Stimulated activated naive B cell treated with anti-CD40 and anti-IgM and Interleukin-4, amounts not matched to agents 10 μg/mL and 1 μg/mL and 100 μg/mL, for 72 hours (primary cell): ENCODE data around the gene UGT1A10.

Experiments
- ATAC-seq, 2 donors: fragments of 150-1000 bp; cut with Tn5 transposase; replicated peaks; 2 replicates each; pipeline ENCODE4 v1.10.0; 2021; ENCODE audit warnings: moderate library complexity in 1 of 2
- DNase-seq: peaks from one replicate; pipeline ENCODE4 v3.0.0; 2021
- H3K27ac Mint-ChIP-seq: one replicate; pipeline ENCODE4 v1.8.0; 2022; ENCODE audit warnings: mild to moderate bottlenecking, mixed read lengths
- H3K27me3 Mint-ChIP-seq, 2 donors: one replicate each; pipeline ENCODE4 v1.8.0; 2022; ENCODE audit warnings: mixed read lengths in 2 of 2
- H3K36me3 Mint-ChIP-seq, 2 donors: one replicate each; pipeline ENCODE4 v1.8.0; 2022; ENCODE audit warnings: mixed read lengths in 2 of 2, mild to moderate bottlenecking in 1 of 2
- H3K4me1 Mint-ChIP-seq, 2 donors: one replicate each; pipeline ENCODE4 v1.8.0; 2022; ENCODE audit warnings: mixed read lengths in 2 of 2, mild to moderate bottlenecking in 1 of 2
- H3K4me3 Mint-ChIP-seq, 2 donors: one replicate each; pipeline ENCODE4 v1.8.0; 2022; ENCODE audit warnings: mild to moderate bottlenecking in 2 of 2, mixed read lengths in 2 of 2, moderate library complexity in 1 of 2
- H3K9me3 Mint-ChIP-seq, 2 donors: one replicate each; pipeline ENCODE4 v1.8.0; 2022; ENCODE audit warnings: mixed read lengths in 2 of 2, mild to moderate bottlenecking in 1 of 2

UGT1A10 gene

DNA sequence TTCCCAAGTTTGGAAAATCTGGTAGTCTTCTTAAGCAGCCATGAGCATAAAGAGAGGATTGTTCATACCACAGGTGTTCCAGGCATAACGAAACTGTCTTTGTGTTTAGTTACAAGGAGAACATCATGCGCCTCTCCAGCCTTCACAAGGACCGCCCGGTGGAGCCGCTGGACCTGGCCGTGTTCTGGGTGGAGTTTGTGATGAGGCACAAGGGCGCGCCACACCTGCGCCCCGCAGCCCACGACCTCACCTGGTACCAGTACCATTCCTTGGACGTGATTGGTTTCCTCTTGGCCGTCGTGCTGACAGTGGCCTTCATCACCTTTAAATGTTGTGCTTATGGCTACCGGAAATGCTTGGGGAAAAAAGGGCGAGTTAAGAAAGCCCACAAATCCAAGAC, 135.9 kb downstream of the UGT1A10 start:
- no peak overlapping the region for H3K4me3 Mint-ChIP-seq
- ATAC-seq (no peak), DNase-seq (no peak)
- no peaks in the 10 kb centered on the region for H3K4me1 Mint-ChIP-seq
- peaks cover 9 to 12% of the 10 kb centered on the region in 2 donors for H3K9me3 Mint-ChIP-seq
- H3K27ac Mint-ChIP-seq, result no peak overlapping the region
- peaks cover 6 to 9% of the 10 kb centered on the region in 2 donors for H3K36me3 Mint-ChIP-seq
- H3K27me3 Mint-ChIP-seq, result peaks cover 12 to 17% of the 10 kb centered on the region in 2 donors

DNA sequence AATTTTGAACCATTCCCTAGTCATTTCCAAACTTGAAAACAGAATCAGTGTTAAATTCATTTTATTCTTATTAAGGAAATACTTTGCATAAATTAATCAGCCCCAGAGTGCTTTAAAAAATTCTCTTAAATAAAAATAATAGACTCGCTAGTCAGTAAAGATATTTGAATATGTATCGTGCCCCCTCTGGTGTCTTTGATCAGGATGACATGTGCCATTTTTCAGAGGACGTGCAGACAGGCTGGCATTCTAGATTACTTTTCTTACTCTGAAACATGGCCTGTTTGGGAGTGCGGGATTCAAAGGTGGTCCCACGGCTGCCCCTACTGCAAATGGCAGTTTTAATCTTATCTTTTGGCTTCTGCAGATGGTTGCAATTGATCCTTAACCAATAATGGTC, 136.3 kb downstream of the UGT1A10 start:
- Mint-ChIP-seq H3K9me3 (peaks cover 9 to 13% of the 10 kb centered on the region in 2 donors), H3K4me1 (no peaks in the 10 kb centered on the region), H3K36me3 (peaks cover 6 to 9% of the 10 kb centered on the region in 2 donors), H3K4me3 (no peak overlapping the region), H3K27me3 (peaks cover 12 to 15% of the 10 kb centered on the region in 2 donors), H3K27ac (no peak overlapping the region)
- no peak for DNase-seq
- ATAC-seq, result no peak

DNA sequence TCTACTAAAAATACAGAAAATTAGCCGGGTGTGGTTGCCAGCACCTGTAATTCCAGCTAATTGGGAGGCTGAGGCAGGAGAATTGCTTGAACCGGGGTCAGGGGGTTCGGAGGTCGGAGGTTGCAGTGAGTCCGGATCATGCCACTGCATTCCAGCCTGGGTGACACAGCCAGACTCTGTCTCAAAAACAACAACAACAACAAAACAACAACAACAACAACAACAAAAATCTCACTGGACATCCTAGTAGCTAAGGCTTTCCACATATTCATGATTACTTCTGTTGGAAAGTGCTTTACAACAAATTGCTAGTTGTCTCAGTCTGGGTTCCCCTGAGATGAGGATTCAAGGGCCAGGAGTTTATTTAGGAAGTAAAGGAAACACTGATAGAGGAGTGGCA, 137.6 kb downstream of the UGT1A10 start:
- H3K4me3 Mint-ChIP-seq, result no peak overlapping the region
- H3K36me3 Mint-ChIP-seq, result peaks cover 6 to 9% of the 10 kb centered on the region in 2 donors
- no peak for ATAC-seq
- H3K27ac Mint-ChIP-seq, result no peak overlapping the region
- DNase-seq, result no peak
- H3K9me3 Mint-ChIP-seq, result peaks cover 9 to 15% of the 10 kb centered on the region in 2 donors
- peaks cover 17 to 24% of the 10 kb centered on the region in 2 donors for H3K27me3 Mint-ChIP-seq
- no peaks in the 10 kb centered on the region for H3K4me1 Mint-ChIP-seq

DNA sequence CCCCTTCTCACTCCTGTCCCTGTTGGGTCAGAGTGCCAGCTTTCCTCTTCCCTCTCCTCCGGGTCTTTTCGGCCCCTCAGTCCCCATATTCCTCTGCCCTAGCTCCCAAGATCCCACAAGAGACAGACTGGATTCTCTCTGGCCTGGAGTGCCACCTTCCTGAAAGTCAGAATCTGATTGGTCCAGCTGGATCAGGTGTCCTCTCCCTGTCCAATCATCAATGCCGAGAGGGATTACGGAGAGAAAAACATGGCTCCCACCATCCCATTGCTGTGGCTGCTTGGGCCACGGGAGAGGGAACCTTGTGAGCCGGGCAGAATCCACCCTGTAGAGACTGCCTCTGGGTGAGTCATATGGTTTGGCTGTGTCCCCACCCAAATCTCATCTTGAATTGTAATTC, 139.2 kb downstream of the UGT1A10 start:
- H3K9me3 Mint-ChIP-seq, result peaks cover 9 to 17% of the 10 kb centered on the region in 2 donors
- H3K27me3 Mint-ChIP-seq, result peaks cover 20 to 31% of the 10 kb centered on the region in 2 donors
- no peak overlapping the region for H3K27ac Mint-ChIP-seq
- ATAC-seq (no peak), DNase-seq (no peak)
- peaks cover 4 to 9% of the 10 kb centered on the region in 2 donors for H3K36me3 Mint-ChIP-seq
- H3K4me1 Mint-ChIP-seq, result no peaks in the 10 kb centered on the region
- H3K4me3 Mint-ChIP-seq, result no peak overlapping the region

DNA sequence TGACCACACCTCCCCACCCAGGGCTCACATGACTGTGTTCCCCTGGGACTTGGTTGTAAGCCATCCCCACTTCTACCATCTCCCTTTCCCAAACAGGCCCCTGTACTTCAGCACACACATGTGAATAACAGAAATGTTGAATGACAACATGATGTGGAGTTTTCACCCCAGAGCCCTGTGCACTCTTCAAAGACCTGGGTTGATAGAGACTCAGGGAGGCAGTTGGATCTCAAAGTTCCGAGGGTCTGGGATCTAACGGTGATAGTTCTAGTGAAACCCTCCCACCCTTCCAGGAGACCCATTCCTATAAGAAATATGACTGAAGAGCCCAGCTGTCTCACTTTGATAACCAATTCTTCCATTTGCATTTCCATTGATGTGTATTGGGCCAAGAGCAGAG, 141.8 kb downstream of the UGT1A10 start, which contains the start of gene MROH2A:
MROH2A (plus strand) TSS at position 301 of the 400 bp plus-strand sequence. CDS start 1,029 bp downstream, outside the sequence.
- Mint-ChIP-seq H3K4me1 (no peaks in the 10 kb centered on the region), H3K27ac (no peak within 1 kb of the TSS), H3K27me3 (peaks cover 30 to 38% of the 10 kb centered on the region in 2 donors), H3K9me3 (peaks cover 9 to 21% of the 10 kb centered on the region in 2 donors), H3K36me3 (peaks cover 4 to 9% of the 10 kb centered on the region in 2 donors), H3K4me3 (no peak within 1 kb of the TSS)
- no peak for ATAC-seq
- DNase-seq, result no peak

DNA sequence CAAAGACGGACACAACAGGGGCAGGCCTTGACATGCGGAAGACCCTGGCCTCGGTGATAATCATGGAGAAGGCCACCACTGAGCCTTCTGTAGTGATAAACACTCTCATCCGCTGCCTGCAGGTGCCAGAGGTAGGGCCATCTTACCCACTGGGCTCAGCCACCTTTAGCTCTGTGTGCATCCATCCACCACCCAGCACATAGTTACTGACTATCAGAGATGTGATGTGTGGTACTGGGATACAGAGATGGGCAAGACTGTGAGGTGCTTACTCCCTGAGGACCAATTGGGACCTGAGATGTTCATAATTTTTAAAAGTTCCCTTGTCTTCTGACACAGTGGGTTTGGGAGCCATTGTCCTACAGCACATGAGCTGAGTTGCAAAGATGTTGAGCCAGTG, 143.5 kb downstream of the UGT1A10 start:
- no peak overlapping the region for H3K4me3 Mint-ChIP-seq
- peaks cover 9 to 21% of the 10 kb centered on the region in 2 donors for H3K9me3 Mint-ChIP-seq
- H3K4me1 Mint-ChIP-seq, result no peaks in the 10 kb centered on the region
- H3K27me3 Mint-ChIP-seq, result peaks cover 36 to 37% of the 10 kb centered on the region in 2 donors
- H3K27ac Mint-ChIP-seq, result no peak overlapping the region
- peaks cover 4 to 9% of the 10 kb centered on the region in 2 donors for H3K36me3 Mint-ChIP-seq
- DNase-seq, result no peak
- no peak for ATAC-seq

DNA sequence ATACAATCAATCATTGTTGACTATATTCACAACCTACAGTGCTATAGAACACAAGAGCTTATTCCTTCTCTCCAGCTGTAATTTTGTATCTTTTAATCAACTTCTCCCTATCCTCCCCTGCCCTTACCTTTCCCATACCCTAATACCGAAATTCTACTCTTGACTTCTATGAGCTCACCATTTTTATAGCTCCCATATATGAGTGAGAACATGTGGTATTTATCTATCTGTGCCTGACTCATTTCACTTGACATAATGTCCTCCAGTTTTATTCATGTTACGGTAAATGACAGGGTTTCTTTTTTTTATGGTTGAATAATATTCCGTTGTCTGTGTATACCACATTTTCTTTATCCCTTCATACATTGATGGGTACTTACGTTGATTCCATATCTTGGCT, 144.5 kb downstream of the UGT1A10 start:
- H3K36me3 Mint-ChIP-seq, result peaks cover 0 to 7% of the 10 kb centered on the region in 2 donors
- H3K4me1 Mint-ChIP-seq, result no peaks in the 10 kb centered on the region
- H3K9me3 Mint-ChIP-seq, result peaks cover 8 to 23% of the 10 kb centered on the region in 2 donors
- H3K27ac Mint-ChIP-seq, result no peak overlapping the region
- DNase-seq, result no peak
- peaks cover 33 to 43% of the 10 kb centered on the region in 2 donors for H3K27me3 Mint-ChIP-seq
- H3K4me3 Mint-ChIP-seq, result no peak overlapping the region
- no peak for ATAC-seq

DNA sequence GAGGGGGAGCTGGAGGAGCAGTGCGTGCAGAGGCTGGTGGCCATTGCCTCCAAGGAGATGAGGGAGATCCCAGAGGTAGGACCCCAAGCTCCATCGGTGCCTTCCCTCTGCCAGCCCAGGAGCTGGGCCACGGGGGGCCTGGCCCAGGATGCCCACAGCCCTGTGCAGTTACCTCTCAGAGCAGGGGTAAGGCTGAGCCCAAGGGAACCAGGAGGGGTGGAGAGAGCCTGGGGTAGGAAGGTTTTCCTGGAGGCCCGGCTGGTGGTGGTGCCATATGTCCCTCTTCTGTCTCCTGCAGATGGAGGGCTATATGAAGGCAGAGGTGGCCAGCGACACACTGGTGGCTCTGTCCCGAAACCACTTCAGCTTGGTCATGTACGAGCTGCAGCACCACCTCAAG, 153.3 kb downstream of the UGT1A10 start:
- no peaks in the 10 kb centered on the region for H3K4me1 Mint-ChIP-seq
- no peak for DNase-seq
- peaks cover 15 to 21% of the 10 kb centered on the region in 2 donors for H3K27me3 Mint-ChIP-seq
- ATAC-seq, result no peak
- no peak overlapping the region for H3K4me3 Mint-ChIP-seq
- no peak overlapping the region for H3K27ac Mint-ChIP-seq
- peaks cover 9 to 11% of the 10 kb centered on the region in 2 donors for H3K9me3 Mint-ChIP-seq
- peaks cover 4% of the 10 kb centered on the region in 2 donors for H3K36me3 Mint-ChIP-seq

DNA sequence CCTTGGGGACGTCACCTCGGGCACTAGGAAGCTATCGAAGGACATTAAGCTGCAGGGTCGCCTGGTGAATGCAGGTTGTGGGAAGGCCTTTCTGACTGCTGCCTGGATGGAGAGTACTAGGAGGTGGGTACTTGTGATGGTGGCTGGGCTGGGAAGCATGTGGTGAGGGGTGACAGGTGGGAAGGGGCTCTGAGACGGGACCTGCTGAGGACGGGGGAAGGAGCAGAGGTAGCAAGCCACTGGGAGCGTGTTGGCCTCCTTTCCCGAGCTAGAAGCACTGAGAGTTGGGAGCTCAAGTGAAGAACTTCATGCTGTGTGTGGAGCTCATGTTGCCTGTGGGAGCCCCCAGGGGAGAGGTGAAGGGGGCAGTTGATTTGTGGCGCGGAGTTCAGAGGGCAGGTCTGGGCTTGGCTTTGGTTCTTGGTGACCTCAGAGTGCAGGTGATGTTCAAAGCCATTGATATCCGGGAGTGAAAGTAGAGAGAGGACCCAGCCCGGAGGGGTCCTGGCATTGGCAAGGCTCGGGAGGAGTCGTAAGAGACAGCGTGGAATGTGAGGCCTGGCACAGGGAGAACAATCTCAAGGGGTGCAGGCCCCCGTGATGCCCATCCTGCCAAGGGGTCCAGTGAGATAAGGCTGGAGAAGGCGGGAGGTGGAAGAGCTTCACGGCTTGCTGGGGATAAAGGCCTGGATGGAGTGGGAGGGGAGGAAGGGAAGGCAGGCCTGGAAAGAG, 155.1 kb downstream of the UGT1A10 start:
- DNase-seq (no peak), ATAC-seq (no peak)
- peaks cover 10 to 15% of the 10 kb centered on the region in 2 donors for H3K27me3 Mint-ChIP-seq
- no peak overlapping the region for H3K27ac Mint-ChIP-seq
- H3K4me1 Mint-ChIP-seq, result no peaks in the 10 kb centered on the region
- peaks cover 0 to 1% of the 10 kb centered on the region in 2 donors for H3K36me3 Mint-ChIP-seq
- peaks cover under 1 to 2% of the 10 kb centered on the region in 2 donors for H3K9me3 Mint-ChIP-seq
- no peak overlapping the region for H3K4me3 Mint-ChIP-seq

DNA sequence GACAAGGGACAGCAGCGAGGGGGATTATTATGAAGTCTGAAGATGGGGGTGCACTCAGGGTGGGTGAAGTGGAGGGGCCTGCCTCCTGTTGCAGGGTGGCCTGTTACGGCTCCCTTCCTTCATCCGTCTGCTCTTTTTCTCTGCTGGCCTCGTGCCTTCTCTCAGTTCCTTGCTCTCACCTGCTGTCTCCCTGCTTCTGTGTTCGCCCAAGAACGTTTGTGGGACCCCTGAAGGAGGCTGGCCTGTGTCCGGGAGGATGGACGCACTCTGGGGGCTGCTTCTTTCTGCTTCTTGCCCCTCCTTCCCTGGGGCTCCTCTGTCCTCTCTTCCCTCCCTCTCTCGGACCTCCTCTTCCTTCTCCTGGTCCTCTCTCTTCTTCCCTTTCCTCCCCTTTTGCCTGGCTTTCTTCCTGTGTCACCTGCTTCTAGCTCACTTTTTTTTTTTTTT, 155.7 kb downstream of the UGT1A10 start:
- peaks cover 10 to 15% of the 10 kb centered on the region in 2 donors for H3K27me3 Mint-ChIP-seq
- ATAC-seq (no peak), DNase-seq (no peak)
- H3K9me3 Mint-ChIP-seq, result no peaks in the 10 kb centered on the region
- H3K36me3 Mint-ChIP-seq, result no peaks in the 10 kb centered on the region
- no peak overlapping the region for H3K27ac Mint-ChIP-seq
- no peak overlapping the region for H3K4me3 Mint-ChIP-seq
- no peaks in the 10 kb centered on the region for H3K4me1 Mint-ChIP-seq

DNA sequence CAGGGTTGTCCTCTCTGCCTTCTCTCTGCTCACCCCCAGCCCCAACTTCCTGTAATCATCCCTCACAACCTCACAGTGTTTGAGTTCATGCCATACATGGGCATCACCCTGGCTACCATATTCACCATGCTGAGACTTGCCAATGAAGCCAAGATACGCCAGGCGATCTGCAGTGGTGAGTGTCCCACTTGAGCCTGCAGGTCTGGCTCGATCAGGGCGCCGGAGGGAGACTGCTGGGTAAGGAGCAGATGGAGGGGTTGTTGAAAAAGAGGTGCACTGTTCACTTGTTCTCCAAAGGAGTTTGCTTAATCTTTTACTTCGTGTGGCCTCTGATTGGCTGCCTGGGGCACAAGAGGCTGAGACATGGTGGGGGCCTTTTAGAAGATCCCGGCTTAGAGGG, 156.5 kb downstream of the UGT1A10 start:
- H3K4me1 Mint-ChIP-seq, result no peaks in the 10 kb centered on the region
- H3K36me3 Mint-ChIP-seq, result no peaks in the 10 kb centered on the region
- peaks cover 10 to 15% of the 10 kb centered on the region in 2 donors for H3K27me3 Mint-ChIP-seq
- no peak overlapping the region for H3K27ac Mint-ChIP-seq
- no peak overlapping the region for H3K4me3 Mint-ChIP-seq
- DNase-seq, result no peak
- H3K9me3 Mint-ChIP-seq, result no peaks in the 10 kb centered on the region
- ATAC-seq, result no peak

DNA sequence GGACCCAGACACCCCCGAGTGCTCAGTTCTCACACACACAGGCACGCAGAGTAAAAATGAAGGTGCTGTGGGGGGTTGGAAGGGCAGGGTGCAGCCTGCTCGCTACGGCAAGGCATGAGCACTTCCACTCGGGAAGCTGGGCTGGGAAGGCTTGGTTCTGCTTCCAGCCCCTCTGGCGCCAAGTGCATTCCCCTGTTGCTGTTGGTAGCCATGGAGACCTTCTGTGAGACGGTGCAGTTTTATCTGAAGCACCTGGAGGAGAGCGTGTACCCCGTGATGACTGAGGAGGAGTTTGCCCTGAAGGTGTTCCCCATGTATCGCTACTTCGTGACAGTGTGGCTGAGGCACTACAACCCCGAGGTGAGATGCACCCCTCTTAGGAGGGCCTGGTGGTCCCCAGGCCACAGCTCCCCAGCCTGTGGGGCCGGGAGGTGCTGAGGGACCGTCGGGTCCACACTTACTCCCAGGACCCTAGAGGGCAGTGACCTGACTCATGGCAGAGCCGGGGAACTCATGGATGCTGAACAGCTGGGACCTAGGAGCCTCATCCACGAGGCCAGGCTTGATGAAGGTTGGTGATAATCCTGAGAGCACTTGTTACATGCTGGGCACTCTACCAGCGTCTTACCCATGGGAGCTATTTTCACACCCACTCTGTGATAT, 157.3 kb downstream of the UGT1A10 start:
- H3K27ac Mint-ChIP-seq, result no peak overlapping the region

DNA sequence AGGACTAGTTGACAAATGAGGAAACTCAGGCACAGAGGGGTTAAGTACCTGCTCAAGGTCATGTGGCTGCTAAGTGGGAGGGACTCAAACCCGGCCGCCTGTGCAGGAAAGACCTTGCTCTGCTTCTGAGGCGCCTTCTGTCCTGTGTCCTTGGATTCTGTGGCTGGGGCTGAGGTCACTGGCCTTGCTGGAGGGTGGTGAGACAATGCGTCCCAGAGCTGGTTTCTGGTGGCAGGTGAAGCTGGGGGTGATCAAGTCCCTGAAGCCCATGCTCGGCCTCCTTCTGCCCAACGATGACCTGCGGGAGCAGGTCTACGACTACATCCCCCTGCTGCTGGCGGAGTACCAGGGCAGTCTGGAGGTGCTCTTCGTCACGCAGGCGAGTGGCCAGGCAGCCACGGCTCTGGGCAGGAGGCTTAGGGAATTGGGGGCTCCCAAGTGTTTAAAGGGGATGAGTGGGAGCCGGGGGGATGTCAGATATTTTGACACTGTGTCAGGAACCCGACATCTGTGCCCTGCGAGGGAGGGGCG, 157.9 kb downstream of the UGT1A10 start:
- H3K27me3 Mint-ChIP-seq, result peaks cover 8 to 15% of the 10 kb centered on the region in 2 donors
- no peak overlapping the region for H3K27ac Mint-ChIP-seq
- no peak for DNase-seq

More for the DNA sequence above, 157.3 kb downstream of the UGT1A10 start:
- Mint-ChIP-seq H3K9me3 (no peaks in the 10 kb centered on the region), H3K4me3 (no peak overlapping the region), H3K4me1 (no peaks in the 10 kb centered on the region), H3K27me3 (peaks cover 10 to 15% of the 10 kb centered on the region in 2 donors), H3K36me3 (no peaks in the 10 kb centered on the region)
- no peak for ATAC-seq
- DNase-seq, result no peak

DNA sequence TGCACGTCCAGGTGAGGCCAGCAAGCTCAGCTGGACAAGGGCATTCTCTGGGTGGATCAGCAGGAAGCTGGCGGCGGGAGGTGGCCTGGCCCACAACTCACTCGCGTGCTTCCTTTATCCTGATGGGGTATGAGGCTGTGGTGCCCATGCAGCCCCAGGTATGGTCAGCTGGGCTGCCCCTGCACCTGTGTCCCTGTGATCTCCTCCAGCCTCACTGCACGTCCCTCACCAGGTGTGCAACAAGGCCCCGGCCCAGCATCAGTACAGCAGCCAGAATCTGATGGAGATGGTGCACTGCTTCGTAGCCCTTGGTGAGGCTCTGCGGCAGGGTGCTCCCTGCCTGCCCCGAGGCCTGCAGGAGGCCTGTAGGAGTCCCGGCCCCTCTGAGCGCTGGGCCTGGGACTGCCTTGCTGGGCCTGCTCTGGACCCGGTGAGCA, 159.5 kb downstream of the UGT1A10 start:
- H3K4me3 Mint-ChIP-seq, result no peak overlapping the region
- H3K4me1 Mint-ChIP-seq, result no peaks in the 10 kb centered on the region
- no peak for DNase-seq
- ATAC-seq, result no peak
- no peak overlapping the region for H3K27ac Mint-ChIP-seq
- peaks cover 5 to 15% of the 10 kb centered on the region in 2 donors for H3K27me3 Mint-ChIP-seq
- H3K36me3 Mint-ChIP-seq, result no peaks in the 10 kb centered on the region
- H3K9me3 Mint-ChIP-seq, result no peaks in the 10 kb centered on the region

More for the DNA sequence above, 157.9 kb downstream of the UGT1A10 start:
- no peaks in the 10 kb centered on the region for H3K9me3 Mint-ChIP-seq
- no peak overlapping the region for H3K4me3 Mint-ChIP-seq
- no peaks in the 10 kb centered on the region for H3K4me1 Mint-ChIP-seq
- no peak for ATAC-seq
- no peaks in the 10 kb centered on the region for H3K36me3 Mint-ChIP-seq
